ENCODE results near the gene HAUS1. TPM values are rescaled to one million over a fixed set of nuclear protein-coding genes. Genes with fewer than 3 reads are reported as not detected.

Gene HAUS1
- total RNA-seq, 4 donors from 2014 or later, result 16.2 to 36.0 (median 33.6) TPM

DNA sequence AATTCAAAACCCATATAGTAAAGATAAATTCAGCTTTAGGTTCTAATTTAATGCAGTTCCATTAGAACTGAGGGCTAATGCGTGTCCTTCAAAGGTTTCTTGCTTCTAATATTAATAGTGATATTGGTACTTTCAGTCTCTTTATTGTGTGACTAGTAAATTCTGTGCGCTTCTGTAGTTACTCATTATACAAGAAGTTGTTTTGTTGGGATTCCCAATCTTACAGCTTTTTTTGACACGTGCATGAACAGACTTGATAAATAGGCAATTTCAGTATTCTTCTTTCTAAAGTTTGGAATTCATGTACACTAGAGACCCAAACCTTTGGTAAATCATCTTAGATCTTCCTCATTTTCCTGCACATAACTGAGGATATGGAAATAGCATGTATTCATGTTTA lies 71.8 kb downstream of the HAUS1 start:
- H3K27me3 ChIP-seq, result no peaks in the 10 kb centered on the region
- H3K9me3 ChIP-seq, result no peaks in the 10 kb centered on the region
- TF ChIP-seq CTCF (IDR thresholded peaks at IDR 0.05), result no peak
- no peak for TF ChIP-seq POLR2AphosphoS5 (IDR thresholded peaks at IDR 0.05)
- H3K4me3 ChIP-seq, result no peak overlapping the region
- WGBS, 2 donors (ENCODE audit: low coverage in 1 of 2), result 77% methylated on average over 3 of the region's 3 CpGs
- H3K36me3 ChIP-seq, result no peaks in the 10 kb centered on the region
- H3K27ac ChIP-seq, result no peak overlapping the region
- no peak for ATAC-seq
- peaks cover 0 to 44% (median 11%) of the 10 kb centered on the region in 3 donors for H3K4me1 ChIP-seq

Small RNA genes lying within 50 kb of the gene (small RNA-seq; reads per million reads assigned to genes)
- gene RNU6-1278P (0 reads per million in 4 donors), gene RNY4P37 (0 to 0.55 (median 0.06) reads per million in 4 donors)

Other genes starting within 250 kb of the HAUS1 start
- 10 to 100 TPM; 17.3 to 33.7 (median 28.4) TPM for gene EPG5, start 137.1 kb upstream of the HAUS1 start, total RNA-seq
- 10 to 100 TPM in 1 of 4 donors, 1 to 10 TPM in 3; 6.5 to 10.7 (median 8.7) TPM for gene PSTPIP2, start 32.1 kb upstream of the HAUS1 start, total RNA-seq
- gene ATP5F1A, start 6.1 kb upstream of the HAUS1 start, total RNA-seq, result 100 to 1,000 TPM; 461 to 688 (median 605) TPM

Measured in gastroesophageal sphincter (tissue), 4 donors.